IMR-90 (cell line): ENCODE data around the gene GBE1. TPM values are rescaled to one million over a fixed set of nuclear protein-coding genes. Genes with fewer than 3 reads are reported as not detected.

Experiments used
- ATAC-seq: fragments of 200-7000 bp; cut with Tn5 transposase; 2 replicates; pipeline ENCODE4 v1.9.1; 2020; ENCODE audit warnings: low read depth, mild to moderate bottlenecking, moderate library complexity
- BruUV-seq: library from RNA; stranded (reverse); fragments of 400-500 nt; replicated peaks from 2 replicates; lab custom pipeline; 2021; lab: Mats Ljungman, UMichigan
- CTCF ChIA-PET: fragments of 300-600 bp; formaldehyde crosslinking; extraction: SDS; loops from one replicate; lab custom pipeline; 2021; ENCODE audit warnings: antibody characterized with exemption; lab: Yijun Ruan, JAX
- POLR2A ChIA-PET: fragments of 300-600 bp; sonication (Branson Sonifier 250); formaldehyde crosslinking; loops from one replicate; lab custom pipeline; 2022; ENCODE audit warnings: antibody characterized with exemption; ENCODE audit not compliant: unreplicated experiment; lab: Charles Lee
- DNase-seq: peaks from one replicate; pipeline ENCODE4 v3.0.0; 2013
- H2AFZ ChIP-seq: replicated peaks from 2 replicates; pipeline ENCODE3; 2013; ENCODE audit warnings: low read length, mild to moderate bottlenecking; ENCODE audit not compliant: poor library complexity
- H2AK5ac ChIP-seq: 2 replicates; pipeline ENCODE4 v1.6.1; 2013; ENCODE audit warnings: low read depth, low read length, inconsistent platforms
- H2AK9ac ChIP-seq: replicated peaks from 2 replicates; pipeline ENCODE3; 2013; ENCODE audit warnings: mild to moderate bottlenecking, low read depth, low read length, moderate library complexity; ENCODE audit not compliant: poor library complexity
- H2BK120ac ChIP-seq: 2 replicates; pipeline ENCODE4 v1.6.1; 2013; ENCODE audit warnings: low read depth, low read length, inconsistent platforms
- H2BK15ac ChIP-seq: 3 replicates; pipeline ENCODE4 v1.6.1; 2013; ENCODE audit warnings: low read depth, low read length, inconsistent platforms
- H2BK20ac ChIP-seq: 2 replicates; pipeline ENCODE4 v1.6.1; 2013; ENCODE audit warnings: low read depth, mild to moderate bottlenecking, inconsistent platforms, low read length, moderate library complexity
- H2BK5ac ChIP-seq: 2 replicates; pipeline ENCODE4 v1.6.1; 2013; ENCODE audit warnings: mild to moderate bottlenecking, low read depth, low read length, inconsistent platforms; ENCODE audit not compliant: poor library complexity, severe bottlenecking
- H3K14ac ChIP-seq: replicated peaks from 2 replicates; pipeline ENCODE4 v1.6.1; 2013; ENCODE audit warnings: low read depth, low read length, inconsistent platforms
- H3K18ac ChIP-seq: 2 replicates; pipeline ENCODE4 v1.6.1; 2013; ENCODE audit warnings: low read depth, low read length, control low read depth
- H3K23ac ChIP-seq: 2 replicates; pipeline ENCODE4 v1.6.1; 2013; ENCODE audit warnings: low read depth, low read length, inconsistent platforms
- H3K27ac ChIP-seq: 2 replicates; pipeline ENCODE4 v1.5.1; 2013; ENCODE audit warnings: mild to moderate bottlenecking, control low read depth, low read length; ENCODE audit not compliant: insufficient read depth
- H3K27me3 ChIP-seq: 2 replicates; pipeline ENCODE4 v1.6.1; 2013; ENCODE audit warnings: low read length; ENCODE audit not compliant: control insufficient read depth, insufficient read depth
- H3K36me3 ChIP-seq: 2 replicates; pipeline ENCODE4 v1.6.1; 2013; ENCODE audit warnings: low read length, mixed read lengths; ENCODE audit not compliant: control insufficient read depth, insufficient read depth
- H3K4ac ChIP-seq: 2 replicates; pipeline ENCODE4 v1.6.1; 2013; ENCODE audit warnings: low read depth, low read length, inconsistent platforms
- H3K4me1 ChIP-seq: 2 replicates; pipeline ENCODE4 v1.6.1; 2013; ENCODE audit warnings: low read length, mixed read lengths; ENCODE audit not compliant: control insufficient read depth, insufficient read depth
- H3K4me2 ChIP-seq: 2 replicates; pipeline ENCODE4 v1.6.1; 2013; ENCODE audit warnings: low read depth, mild to moderate bottlenecking, control low read depth, low read length, moderate library complexity
- H3K4me3 ChIP-seq: 2 replicates; pipeline ENCODE4 v1.5.1; 2013; ENCODE audit warnings: low read depth, mild to moderate bottlenecking, control low read depth, low read length, moderate library complexity; ENCODE audit not compliant: insufficient read depth
- H3K56ac ChIP-seq: 2 replicates; pipeline ENCODE4 v1.6.1; 2013; ENCODE audit warnings: low read length, inconsistent platforms; ENCODE audit not compliant: insufficient read depth; ENCODE audit errors: extremely low read depth
- H3K79me1 ChIP-seq, 2 experiments: 2 replicates each; pipeline ENCODE4 v1.6.1; 2013; ENCODE audit warnings: low read length in 2 of 2, inconsistent platforms in 1 of 2, low read depth in 1 of 2
- H3K9ac ChIP-seq: 2 replicates; pipeline ENCODE4 v1.6.1; 2013; ENCODE audit warnings: low read depth, low read length, control low read depth
- H3K9me1 ChIP-seq: 2 replicates; pipeline ENCODE4 v1.6.1; 2013; ENCODE audit warnings: low read length, inconsistent platforms; ENCODE audit not compliant: insufficient read depth
- H3K9me3 ChIP-seq: 2 replicates; pipeline ENCODE4 v1.6.1; 2013; ENCODE audit warnings: low read length; ENCODE audit not compliant: control insufficient read depth, insufficient read depth
- H4K20me1 ChIP-seq: 2 replicates; pipeline ENCODE4 v1.6.1; 2013; ENCODE audit warnings: low read length, inconsistent platforms; ENCODE audit not compliant: insufficient read depth
- H4K5ac ChIP-seq: 2 replicates; pipeline ENCODE4 v1.6.1; 2013; ENCODE audit warnings: mild to moderate bottlenecking, low read depth, low read length, control low read depth
- H4K8ac ChIP-seq, 2 experiments: 2 replicates each; pipeline ENCODE4 v1.6.1; 2013; ENCODE audit warnings: low read depth in 2 of 2, low read length in 2 of 2, control low read depth in 1 of 2, inconsistent platforms in 1 of 2
- H4K91ac ChIP-seq: 2 replicates; pipeline ENCODE4 v1.6.1; 2013; ENCODE audit warnings: low read depth, low read length, inconsistent platforms; ENCODE audit not compliant: insufficient read depth
- CHD1 ChIP-seq: IDR thresholded peaks from 2 replicates; pipeline ENCODE4 v1.6.1; 2012; ENCODE audit warnings: low read depth, low read length, improper control_type of control experiment
- FOS ChIP-seq: fragments of 150-350 bp; IDR thresholded peaks from 2 replicates; pipeline ENCODE4 v1.6.1; 2016; ENCODE audit warnings: low read depth, low read length
- MAFK ChIP-seq: IDR thresholded peaks from 2 replicates; pipeline ENCODE4 v1.6.1; 2012; ENCODE audit warnings: low read depth, low read length, improper control_type of control experiment
- MAZ ChIP-seq: IDR thresholded peaks from 2 replicates; pipeline ENCODE4 v1.6.1; 2012; ENCODE audit warnings: low read depth, mild to moderate bottlenecking, low read length, improper control_type of control experiment, moderate library complexity, borderline replicate concordance
- MXI1 ChIP-seq: IDR thresholded peaks from 2 replicates; pipeline ENCODE4 v1.6.1; 2012; ENCODE audit warnings: low read depth, mild to moderate bottlenecking, low read length, moderate library complexity, borderline replicate concordance
- POLR2A ChIP-seq: IDR thresholded peaks from 2 replicates; pipeline ENCODE4 v1.6.1; 2012; ENCODE audit warnings: mild to moderate bottlenecking, low read depth, low read length
- RAD21 ChIP-seq: IDR thresholded peaks from 2 replicates; pipeline ENCODE4 v1.6.1; 2012; ENCODE audit warnings: low read length, improper control_type of control experiment
- RCOR1 ChIP-seq: IDR thresholded peaks from 2 replicates; pipeline ENCODE4 v1.6.1; 2012; ENCODE audit warnings: mild to moderate bottlenecking, low read length, improper control_type of control experiment; ENCODE audit not compliant: insufficient replicate concordance
- RFX5 ChIP-seq: IDR thresholded peaks from 2 replicates; pipeline ENCODE4 v1.8.0; 2012; ENCODE audit warnings: low read depth, mild to moderate bottlenecking, low read length, moderate library complexity
- SMC3 ChIP-seq: fragments of 150-350 bp; IDR thresholded peaks from 2 replicates; pipeline ENCODE4 v1.6.1; 2016; ENCODE audit warnings: low read depth, mild to moderate bottlenecking, antibody characterized with exemption, low read length, moderate library complexity
- WGBS, 2 experiments: methylation state at CpG; one replicate each; pipeline versions ENCODE4 v1.1.5 to v1.1.7; 2013; ENCODE audit warnings: missing lambda C conversion rate in 2 of 2; ENCODE audit not compliant: insufficient read length in 1 of 2; ENCODE audit errors: extremely low coverage in 2 of 2; 5-methylcytosine and 5-hydroxymethylcytosine counted together
- dilution Hi-C: fragments of 300-500 bp; cut with HindIII; formaldehyde crosslinking; loops from one replicate; pipeline ENCODE4 v1.14.3; 2018; ENCODE audit warnings: low sequenced_read_pairs; ENCODE audit not compliant: unreplicated experiment
- in situ Hi-C: fragments of 300-500 bp; cut with MboI; formaldehyde crosslinking; loops from 3 replicates; pipeline ENCODE4 v1.14.3; 2019; ENCODE audit warnings: low sequenced_read_pairs, inconsistent platforms, mixed read lengths
- intact Hi-C: fragments of 100-400 bp; cut with micrococcal nuclease; formaldehyde crosslinking; loops from 2 replicates; pipeline ENCODE4 v1.10.0; 2022
- polyA plus RNA-seq, 3 experiments: library from polyadenylated mRNA; depleted of rRNA; stranded (reverse); fragments of >200 nt; gene quantifications; 2 replicates each; pipeline ENCODE4 v1.2.3, GENCODE V29; 2012; ENCODE audit warnings: low replicate concordance in 1 of 3
- total RNA-seq: library from RNA; depleted of rRNA; stranded (reverse); fragments of >200 nt; gene quantifications from 2 replicates; pipeline ENCODE4 v1.2.3, GENCODE V29; 2012
- TF ChIP-seq, protein P1 (sequence below): conservative IDR thresholded peaks from 2 replicates; pipeline ENCODE4 v1.5.1; 2012; ENCODE audit warnings: mild to moderate bottlenecking, low read depth, low read length, improper control_type of control experiment
- TF ChIP-seq, protein P2 (sequence below): fragments of 150-350 bp; IDR thresholded peaks from 2 replicates; pipeline ENCODE4 v1.6.1; 2017; ENCODE audit warnings: mild to moderate bottlenecking, antibody characterized with exemption, low read length, low read depth
- TF ChIP-seq, protein P3 (sequence below): fragments of 150-350 bp; IDR thresholded peaks from 2 replicates; pipeline ENCODE4 v1.6.1; 2016; ENCODE audit warnings: low read depth, mild to moderate bottlenecking, low read length, moderate library complexity, borderline replicate concordance

The GBE1 gene
- total and polyA plus RNA-seq, 2 of the 4 experiments (the other 2 are of a cell fraction) = 36.7 to 90.3 TPM

DNA sequence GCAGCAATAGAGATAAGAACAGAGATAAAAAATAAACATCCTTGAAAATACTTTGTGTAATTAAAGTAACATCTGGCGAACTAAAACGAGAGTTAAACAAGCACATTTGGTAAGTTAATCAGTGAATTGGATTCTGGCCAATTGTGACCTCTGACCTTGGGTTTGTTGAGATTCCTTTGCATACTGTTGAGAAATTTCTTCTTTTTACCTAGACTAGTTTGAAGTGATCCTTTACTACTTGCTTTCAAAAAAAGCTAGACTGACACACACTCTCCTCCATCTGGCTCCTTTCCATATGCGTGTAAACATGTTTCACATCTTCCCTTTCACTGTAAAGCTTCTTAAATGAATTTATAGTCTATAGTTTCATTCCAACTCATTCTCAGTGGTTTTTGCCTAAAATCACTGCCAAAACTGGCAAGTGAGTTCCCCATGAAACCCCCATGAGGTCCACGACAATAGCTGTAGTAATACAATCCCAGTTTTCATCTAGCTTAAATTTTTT is 17.3 kb upstream of the GBE1 start:
- no CpG with 5 or more reads among the region's 4 CpGs for WGBS, 2 experiments
- dilution Hi-C loops (no loop called here), in situ Hi-C loops (no loop called here), intact Hi-C loops (no loop called here)
- H3K4me3 ChIP-seq = no peak overlapping the region
- H3K36me3 ChIP-seq = no peaks in the 10 kb centered on the region
- H3K4me2 ChIP-seq = no peak overlapping the region
- no peak overlapping the region for H3K14ac ChIP-seq
- H4K5ac ChIP-seq = no peak overlapping the region
- H3K4ac ChIP-seq = no peak overlapping the region
- no peak overlapping the region for H2BK15ac ChIP-seq
- no peak overlapping the region for H3K27ac ChIP-seq
- DNase-seq (peak; percentile 72), ATAC-seq (peak; percentile 24)
- H2AK5ac ChIP-seq = no peak overlapping the region
- no peak overlapping the region for H2BK120ac ChIP-seq
- H3K4me1 ChIP-seq = peaks cover 2% of the 10 kb centered on the region; the same call in 1 of the 2 replicates
- H4K8ac ChIP-seq = no peak overlapping the region
- no peak overlapping the region for H2BK5ac ChIP-seq
- no peaks in the 10 kb centered on the region for H3K27me3 ChIP-seq
- BruUV-seq = no TSS peak
- no peaks in the 10 kb centered on the region for H4K20me1 ChIP-seq
- no peak overlapping the region for H3K56ac ChIP-seq
- H2BK20ac ChIP-seq = no peak overlapping the region
- no peaks in the 10 kb centered on the region for H3K9me3 ChIP-seq
- no peaks in the 10 kb centered on the region for H3K79me1 ChIP-seq
- no peak overlapping the region for H3K9ac ChIP-seq
- ChIA-PET CTCF (interaction anchor here (0.6 kb wide), 1 partner anchor 72 kb away, joined by 3 read pairs; no protein-coding TSS in a partner anchor), POLR2A (no interaction called here)
- no peak overlapping the region for H2AFZ ChIP-seq
- H3K18ac ChIP-seq = no peak overlapping the region
- H4K91ac ChIP-seq = no peak overlapping the region
- H3K23ac ChIP-seq = no peak overlapping the region
- H3K9me1 ChIP-seq = no peaks in the 10 kb centered on the region
- no peak overlapping the region for H2AK9ac ChIP-seq
- TF ChIP-seq MAFK (no peak), POLR2A (no peak), SMC3 (no peak), MAZ (no peak), RFX5 (no peak), MXI1 (no peak), RCOR1 (no peak), FOS (no peak), RAD21 (no peak), CHD1 (no peak)
- TF ChIP-seq, protein P1, sequence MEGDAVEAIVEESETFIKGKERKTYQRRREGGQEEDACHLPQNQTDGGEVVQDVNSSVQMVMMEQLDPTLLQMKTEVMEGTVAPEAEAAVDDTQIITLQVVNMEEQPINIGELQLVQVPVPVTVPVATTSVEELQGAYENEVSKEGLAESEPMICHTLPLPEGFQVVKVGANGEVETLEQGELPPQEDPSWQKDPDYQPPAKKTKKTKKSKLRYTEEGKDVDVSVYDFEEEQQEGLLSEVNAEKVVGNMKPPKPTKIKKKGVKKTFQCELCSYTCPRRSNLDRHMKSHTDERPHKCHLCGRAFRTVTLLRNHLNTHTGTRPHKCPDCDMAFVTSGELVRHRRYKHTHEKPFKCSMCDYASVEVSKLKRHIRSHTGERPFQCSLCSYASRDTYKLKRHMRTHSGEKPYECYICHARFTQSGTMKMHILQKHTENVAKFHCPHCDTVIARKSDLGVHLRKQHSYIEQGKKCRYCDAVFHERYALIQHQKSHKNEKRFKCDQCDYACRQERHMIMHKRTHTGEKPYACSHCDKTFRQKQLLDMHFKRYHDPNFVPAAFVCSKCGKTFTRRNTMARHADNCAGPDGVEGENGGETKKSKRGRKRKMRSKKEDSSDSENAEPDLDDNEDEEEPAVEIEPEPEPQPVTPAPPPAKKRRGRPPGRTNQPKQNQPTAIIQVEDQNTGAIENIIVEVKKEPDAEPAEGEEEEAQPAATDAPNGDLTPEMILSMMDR = no peak
- TF ChIP-seq, protein P2, sequence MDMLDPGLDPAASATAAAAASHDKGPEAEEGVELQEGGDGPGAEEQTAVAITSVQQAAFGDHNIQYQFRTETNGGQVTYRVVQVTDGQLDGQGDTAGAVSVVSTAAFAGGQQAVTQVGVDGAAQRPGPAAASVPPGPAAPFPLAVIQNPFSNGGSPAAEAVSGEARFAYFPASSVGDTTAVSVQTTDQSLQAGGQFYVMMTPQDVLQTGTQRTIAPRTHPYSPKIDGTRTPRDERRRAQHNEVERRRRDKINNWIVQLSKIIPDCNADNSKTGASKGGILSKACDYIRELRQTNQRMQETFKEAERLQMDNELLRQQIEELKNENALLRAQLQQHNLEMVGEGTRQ = no peak
- TF ChIP-seq, protein P3, sequence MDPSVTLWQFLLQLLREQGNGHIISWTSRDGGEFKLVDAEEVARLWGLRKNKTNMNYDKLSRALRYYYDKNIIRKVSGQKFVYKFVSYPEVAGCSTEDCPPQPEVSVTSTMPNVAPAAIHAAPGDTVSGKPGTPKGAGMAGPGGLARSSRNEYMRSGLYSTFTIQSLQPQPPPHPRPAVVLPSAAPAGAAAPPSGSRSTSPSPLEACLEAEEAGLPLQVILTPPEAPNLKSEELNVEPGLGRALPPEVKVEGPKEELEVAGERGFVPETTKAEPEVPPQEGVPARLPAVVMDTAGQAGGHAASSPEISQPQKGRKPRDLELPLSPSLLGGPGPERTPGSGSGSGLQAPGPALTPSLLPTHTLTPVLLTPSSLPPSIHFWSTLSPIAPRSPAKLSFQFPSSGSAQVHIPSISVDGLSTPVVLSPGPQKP = no peak
